ENCODE results near the gene IFNG-AS1. TPM values are rescaled to one million over a fixed set of nuclear protein-coding genes. Genes with fewer than 3 reads are reported as not detected.

The IFNG-AS1 gene
- total and polyA plus RNA-seq, 11 donors, result 0.32 to 0.70 (median 0.60) TPM; not detected in 4

GRCh38 chr12:68020049-68020448, 30.8 kb downstream of the IFNG-AS1 start:
- no peak for TF ChIP-seq POLR2A (IDR thresholded peaks at IDR 0.05)
- no peak for TF ChIP-seq CTCF (IDR thresholded peaks at IDR 0.05)
- DNase-seq, result no peak
- Histone ChIP-seq H3K4me1 (no peaks in the 10 kb centered on the region), H3K27me3 (no peaks in the 10 kb centered on the region), H3K36me3 (no peaks in the 10 kb centered on the region), H3K27ac (no peak overlapping the region), H3K4me3 (no peak overlapping the region), H3K9me3 (peaks cover 0 to 8% (median 0%) of the 10 kb centered on the region in 12 donors)
- intact Hi-C loops (cut with DNase I), result no loop called here
- 81 to 92% (median 83%) methylated on average over 6 of the region's 6 CpGs for WGBS, 4 donors
- no peak for ATAC-seq

GRCh38 chr12:68020699-68021098, 31.5 kb downstream of the IFNG-AS1 start:
- ATAC-seq, result no peak
- no peak for TF ChIP-seq CTCF (IDR thresholded peaks at IDR 0.05)
- no peak for TF ChIP-seq POLR2A (IDR thresholded peaks at IDR 0.05)
- Histone ChIP-seq H3K4me1 (no peaks in the 10 kb centered on the region), H3K9me3 (peaks cover 0 to 8% (median 0%) of the 10 kb centered on the region in 12 donors), H3K4me3 (no peak overlapping the region), H3K36me3 (no peaks in the 10 kb centered on the region), H3K27me3 (no peaks in the 10 kb centered on the region), H3K27ac (no peak overlapping the region)
- DNase-seq, result no peak
- 77 to 90% (median 82%) methylated on average over 5 of the region's 5 CpGs for WGBS, 4 donors
- intact Hi-C loops (cut with DNase I), result no loop called here

GRCh38 chr12:68028647-68029046, 39.4 kb downstream of the IFNG-AS1 start:
- DNase-seq (no peak), ATAC-seq (no peak)
- Histone ChIP-seq H3K27me3 (no peaks in the 10 kb centered on the region), H3K36me3 (no peaks in the 10 kb centered on the region), H3K4me3 (no peak overlapping the region), H3K9me3 (no peaks in the 10 kb centered on the region), H3K4me1 (no peaks in the 10 kb centered on the region), H3K27ac (no peak overlapping the region)
- no peak for TF ChIP-seq CTCF (IDR thresholded peaks at IDR 0.05)
- no peak for TF ChIP-seq POLR2A (IDR thresholded peaks at IDR 0.05)
- intact Hi-C loops (cut with DNase I), result no loop called here
- 84 to 89% (median 89%) methylated on average over 7 of the region's 7 CpGs for WGBS, 4 donors

- Histone ChIP-seq H3K36me3 (no peaks in the 10 kb centered on the region), H3K27me3 (no peaks in the 10 kb centered on the region), H3K4me1 (no peaks in the 10 kb centered on the region), H3K27ac (no peak overlapping the region), H3K4me3 (no peak overlapping the region), H3K9me3 (no peaks in the 10 kb centered on the region)
- ATAC-seq (no peak), DNase-seq (no peak)
- intact Hi-C loops (cut with DNase I), result loop anchor here in 1 of 10 donors (10.0 kb wide), 1 partner anchor 285 kb away; no protein-coding TSS in a partner anchor
- 61 to 75% (median 71%) methylated on average over 1 of the region's 1 CpG for WGBS, 4 donors
- TF ChIP-seq POLR2A (IDR thresholded peaks at IDR 0.05) (no peak), CTCF (IDR thresholded peaks at IDR 0.05) (no peak)
Measured at GRCh38 chr12:68030248-68030647, 41.0 kb downstream of the IFNG-AS1 start.

Measured in heart left ventricle (tissue), 16 donors.